ENCODE data around the gene EIF5A2. TPM values are rescaled to one million over a fixed set of nuclear protein-coding genes. Genes with fewer than 3 reads are reported as not detected.
"Not testable (repeated sequence)": the region's sequence is repeated elsewhere in the genome, so short reads cannot be mapped to it uniquely, and the experiment has no call there.

Gene EIF5A2
- 3.4 TPM for total RNA-seq

- Histone ChIP-seq H3K9me3 (ENCODE audit: low read depth, low read length) (peaks cover 8% of the 10 kb centered on the region), H3K27me3 (ENCODE audit: insufficient read depth, low read length) (peaks cover 7% of the 10 kb centered on the region), H3K4me3 (ENCODE audit: low read length) (peak within 1 kb of the TSS; percentile 55), H3K4me1 (ENCODE audit: insufficient read depth, low read length) (peaks cover 15% of the 10 kb centered on the region)
Observed at GRCh38 chr3:170908235-170909116, at the start of gene EIF5A2. EIF5A2 (minus strand) TSS chr3:170908637; CDS start chr3:170907806, 831 bp downstream.

- Histone ChIP-seq H3K9me3 (ENCODE audit: low read depth, low read length) (no peaks in the 10 kb centered on the region), H3K4me3 (ENCODE audit: low read length) (no peak overlapping the region), H3K4me1 (ENCODE audit: insufficient read depth, low read length) (no peaks in the 10 kb centered on the region), H3K27me3 (ENCODE audit: insufficient read depth, low read length) (no peaks in the 10 kb centered on the region)
Observed at GRCh38 chr3:170956647-170957046, 48.2 kb upstream of the EIF5A2 start.

- H3K27me3 ChIP-seq (ENCODE audit: insufficient read depth, low read length): no peaks in the 10 kb centered on the region
- H3K4me3 ChIP-seq (ENCODE audit: low read length): no peak overlapping the region
- H3K9me3 ChIP-seq (ENCODE audit: low read depth, low read length): no peaks in the 10 kb centered on the region
- no peaks in the 10 kb centered on the region for H3K4me1 ChIP-seq (ENCODE audit: insufficient read depth, low read length)
Observed at GRCh38 chr3:170953736-170954135, 45.3 kb upstream of the EIF5A2 start.

- no peaks in the 10 kb centered on the region for H3K27me3 ChIP-seq (ENCODE audit: insufficient read depth, low read length)
- H3K4me1 ChIP-seq (ENCODE audit: insufficient read depth, low read length): no peaks in the 10 kb centered on the region
- H3K9me3 ChIP-seq (ENCODE audit: low read depth, low read length): no peaks in the 10 kb centered on the region
- no peak overlapping the region for H3K4me3 ChIP-seq (ENCODE audit: low read length)
Observed at GRCh38 chr3:170953229-170953628, 44.8 kb upstream of the EIF5A2 start.

GRCh38 chr3:170949211-170949610 is 40.8 kb upstream of the EIF5A2 start:
- Histone ChIP-seq H3K9me3 (ENCODE audit: low read depth, low read length) (no peaks in the 10 kb centered on the region), H3K4me1 (ENCODE audit: insufficient read depth, low read length) (no peaks in the 10 kb centered on the region), H3K27me3 (ENCODE audit: insufficient read depth, low read length) (no peaks in the 10 kb centered on the region), H3K4me3 (ENCODE audit: low read length) (no peak overlapping the region)

- Histone ChIP-seq H3K9me3 (ENCODE audit: low read depth, low read length) (no peaks in the 10 kb centered on the region), H3K4me3 (ENCODE audit: low read length) (no peak overlapping the region), H3K27me3 (ENCODE audit: insufficient read depth, low read length) (no peaks in the 10 kb centered on the region), H3K4me1 (ENCODE audit: insufficient read depth, low read length) (no peaks in the 10 kb centered on the region)
Observed at GRCh38 chr3:170947018-170947769, 38.8 kb upstream of the EIF5A2 start.

GRCh38 chr3:170942011-170942410 is 33.6 kb upstream of the EIF5A2 start:
- Histone ChIP-seq H3K9me3 (ENCODE audit: low read depth, low read length) (peaks cover 8% of the 10 kb centered on the region), H3K4me1 (ENCODE audit: insufficient read depth, low read length) (no peaks in the 10 kb centered on the region), H3K27me3 (ENCODE audit: insufficient read depth, low read length) (no peaks in the 10 kb centered on the region), H3K4me3 (ENCODE audit: low read length) (no peak overlapping the region)

GRCh38 chr3:170941551-170941950 is 33.1 kb upstream of the EIF5A2 start:
- H3K27me3 ChIP-seq (ENCODE audit: insufficient read depth, low read length): no peaks in the 10 kb centered on the region
- no peak overlapping the region for H3K4me3 ChIP-seq (ENCODE audit: low read length)
- H3K4me1 ChIP-seq (ENCODE audit: insufficient read depth, low read length): no peaks in the 10 kb centered on the region
- peaks cover 8% of the 10 kb centered on the region for H3K9me3 ChIP-seq (ENCODE audit: low read depth, low read length)

GRCh38 chr3:170933039-170933438 is 24.6 kb upstream of the EIF5A2 start:
- H3K27me3 ChIP-seq (ENCODE audit: insufficient read depth, low read length); H3K4me1 ChIP-seq (ENCODE audit: insufficient read depth, low read length); H3K9me3 ChIP-seq (ENCODE audit: low read depth, low read length); H3K4me3 ChIP-seq (ENCODE audit: low read length): not testable (repeated sequence)

GRCh38 chr3:170923553-170923952 is 15.1 kb upstream of the EIF5A2 start:
- H3K4me3 ChIP-seq (ENCODE audit: low read length); H3K27me3 ChIP-seq (ENCODE audit: insufficient read depth, low read length); H3K4me1 ChIP-seq (ENCODE audit: insufficient read depth, low read length); H3K9me3 ChIP-seq (ENCODE audit: low read depth, low read length): not testable (repeated sequence)

GRCh38 chr3:170918715-170919114 is 10.3 kb upstream of the EIF5A2 start:
- Histone ChIP-seq H3K27me3 (ENCODE audit: insufficient read depth, low read length) (no peaks in the 10 kb centered on the region), H3K4me1 (ENCODE audit: insufficient read depth, low read length) (no peaks in the 10 kb centered on the region), H3K4me3 (ENCODE audit: low read length) (no peak overlapping the region), H3K9me3 (ENCODE audit: low read depth, low read length) (no peaks in the 10 kb centered on the region)

- H3K4me1 ChIP-seq (ENCODE audit: insufficient read depth, low read length): no peaks in the 10 kb centered on the region
- no peak overlapping the region for H3K4me3 ChIP-seq (ENCODE audit: low read length)
- no peaks in the 10 kb centered on the region for H3K27me3 ChIP-seq (ENCODE audit: insufficient read depth, low read length)
- H3K9me3 ChIP-seq (ENCODE audit: low read depth, low read length): peaks cover 8% of the 10 kb centered on the region
Observed at GRCh38 chr3:170914690-170915089, 6.3 kb upstream of the EIF5A2 start.

- Histone ChIP-seq H3K4me1 (ENCODE audit: insufficient read depth, low read length) (peaks cover 3% of the 10 kb centered on the region), H3K9me3 (ENCODE audit: low read depth, low read length) (peaks cover 8% of the 10 kb centered on the region), H3K27me3 (ENCODE audit: insufficient read depth, low read length) (no peaks in the 10 kb centered on the region), H3K4me3 (ENCODE audit: low read length) (no peak overlapping the region)
Observed at GRCh38 chr3:170914212-170914611, 5.8 kb upstream of the EIF5A2 start.

- H3K4me3 ChIP-seq (ENCODE audit: low read length): no peak overlapping the region
- H3K27me3 ChIP-seq (ENCODE audit: insufficient read depth, low read length): peaks cover 7% of the 10 kb centered on the region
- peaks cover 15% of the 10 kb centered on the region for H3K4me1 ChIP-seq (ENCODE audit: insufficient read depth, low read length)
- H3K9me3 ChIP-seq (ENCODE audit: low read depth, low read length): peaks cover 8% of the 10 kb centered on the region
Observed at GRCh38 chr3:170911051-170911450, 2.6 kb upstream of the EIF5A2 start.

GRCh38 chr3:170910542-170910941 is 2.1 kb upstream of the EIF5A2 start:
- Histone ChIP-seq H3K9me3 (ENCODE audit: low read depth, low read length) (peaks cover 8% of the 10 kb centered on the region), H3K27me3 (ENCODE audit: insufficient read depth, low read length) (peaks cover 7% of the 10 kb centered on the region), H3K4me3 (ENCODE audit: low read length) (no peak overlapping the region), H3K4me1 (ENCODE audit: insufficient read depth, low read length) (peaks cover 15% of the 10 kb centered on the region)
